GM18951 (cell line): ENCODE data around the gene SUMO1.
"Not testable (repeated sequence)": the region's sequence is repeated elsewhere in the genome, so short reads cannot be mapped to it uniquely, and the experiment has no call there.

Experiments
- POLR2A ChIP-seq: IDR thresholded peaks from 4 replicates; pipeline ENCODE4 v1.6.1; 2011; ENCODE audit warnings: mild to moderate bottlenecking; ENCODE audit not compliant: insufficient read length, insufficient read depth; ENCODE audit errors: extremely low read depth
- in situ Hi-C: fragments of 300-500 bp; cut with MboI; formaldehyde crosslinking; loops from one replicate; pipeline ENCODE4 v1.12.0; 2022; ENCODE audit warnings: low sequenced_read_pairs, mixed read lengths, inconsistent platforms; ENCODE audit not compliant: unreplicated experiment

Gene SUMO1

GRCh38 chr2:202238234-202239197 is at the start of gene SUMO1:
Gene SUMO1, minus strand, starts transcription at chr2:202238597. Its CDS starts 146 bp downstream, at chr2:202238451.
- in situ Hi-C loops: no loop called here
- TF ChIP-seq POLR2A: peak; percentile 75

GRCh38 chr2:202286595-202286994 is 48.2 kb upstream of the SUMO1 start:
- no peak for TF ChIP-seq POLR2A
- in situ Hi-C loops: no loop called here

DNA sequence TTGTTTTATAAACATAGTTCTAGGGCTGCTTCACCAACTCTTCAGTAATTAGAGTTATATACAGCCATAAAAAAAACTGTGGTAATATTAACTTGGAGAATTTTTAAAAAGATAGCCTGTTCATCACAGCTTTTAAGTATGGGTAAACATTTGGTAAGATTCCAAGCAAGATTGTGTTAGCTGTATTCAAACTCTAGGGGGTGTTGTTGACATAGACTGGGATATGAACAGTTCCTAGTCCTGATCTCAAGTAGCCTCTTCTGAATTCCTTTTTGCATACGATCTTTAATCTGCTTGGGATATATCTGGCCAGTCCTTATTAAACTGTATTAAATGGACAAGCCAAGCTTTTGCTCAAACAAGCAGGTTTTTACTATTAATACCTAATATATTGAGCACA is 40.5 kb upstream of the SUMO1 start:
- TF ChIP-seq POLR2A: no peak
- in situ Hi-C loops: no loop called here

DNA sequence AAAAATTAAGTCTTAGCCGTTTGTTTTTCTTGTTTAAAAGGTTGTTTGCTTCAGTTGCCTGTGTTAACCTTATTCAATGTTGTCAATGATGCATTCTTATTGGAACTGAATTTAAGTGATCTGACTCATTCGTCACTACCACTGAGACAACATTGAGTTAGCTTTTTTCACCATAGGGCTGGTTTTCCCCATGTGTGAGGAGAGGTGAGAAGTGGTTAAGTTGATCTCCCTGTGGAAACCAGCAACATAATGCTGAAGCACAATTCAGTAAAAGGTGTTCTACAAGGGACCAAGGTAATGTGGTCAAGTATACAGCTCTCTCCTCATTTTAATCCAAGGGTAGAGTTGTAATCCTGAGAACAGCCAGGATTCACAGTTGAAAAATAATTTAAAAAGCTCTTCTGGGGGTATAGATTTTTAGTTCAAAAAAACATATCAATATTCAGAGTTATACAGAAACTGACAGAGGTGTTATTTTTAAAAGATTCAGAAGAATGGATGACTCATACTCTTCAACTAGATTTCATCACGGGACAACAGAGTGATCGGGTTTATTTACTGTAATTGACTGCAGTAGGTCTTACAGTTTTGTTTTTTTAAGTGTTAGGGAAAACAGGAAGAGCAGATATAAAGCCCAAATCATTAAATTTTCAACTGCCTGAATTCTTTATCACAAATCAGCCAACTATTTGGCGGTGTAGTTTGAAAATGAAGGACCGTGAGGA is 39.8 kb upstream of the SUMO1 start:
- no peak for TF ChIP-seq POLR2A
- in situ Hi-C loops: no loop called here

- in situ Hi-C loops: not testable (repeated sequence)
Measured at GRCh38 chr2:202276078-202276720, 37.8 kb upstream of the SUMO1 start.

GRCh38 chr2:202270487-202270886 is 32.1 kb upstream of the SUMO1 start:
- TF ChIP-seq POLR2A: no peak
- in situ Hi-C loops: no loop called here

DNA sequence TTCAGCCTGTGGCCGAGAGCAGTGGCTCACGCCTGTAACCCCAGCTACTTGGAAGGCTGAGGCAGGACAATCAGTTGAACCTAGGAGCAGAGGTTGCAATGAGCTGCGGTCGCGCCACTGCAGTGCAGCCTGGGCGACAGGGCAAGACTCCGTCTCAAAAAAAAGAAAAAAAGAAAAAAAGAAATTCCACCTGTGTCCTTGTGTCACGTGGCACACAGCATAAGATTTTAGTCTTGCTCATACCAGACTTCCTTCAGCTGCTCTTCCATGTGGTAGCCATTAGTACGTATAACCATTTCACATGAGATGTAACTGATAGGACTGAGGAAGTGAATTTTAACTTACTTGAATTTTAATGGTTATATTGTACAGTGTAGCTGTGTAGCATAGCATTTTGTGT is 31.2 kb upstream of the SUMO1 start:
- in situ Hi-C loops: no loop called here
- TF ChIP-seq POLR2A: no peak

DNA sequence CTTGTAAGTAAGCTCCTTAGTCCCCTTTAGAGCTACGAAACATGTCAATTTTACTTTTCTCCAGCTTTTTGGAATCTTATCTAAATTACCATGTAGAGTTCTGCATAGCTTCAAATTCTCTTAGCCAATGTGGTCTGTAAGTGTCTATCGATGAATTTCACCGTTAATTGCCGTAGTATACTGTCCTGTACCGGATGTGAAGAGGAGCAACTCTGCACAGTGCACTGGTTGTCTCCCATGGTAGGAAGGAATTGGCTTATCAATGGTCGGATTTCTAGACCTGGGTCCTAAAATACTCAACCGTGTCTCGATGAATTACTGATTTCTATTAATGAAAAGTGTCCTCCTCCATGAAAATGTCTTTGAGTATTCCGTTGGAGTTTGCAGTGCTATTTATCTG is 29.1 kb upstream of the SUMO1 start:
- in situ Hi-C loops: no loop called here
- no peak for TF ChIP-seq POLR2A

GRCh38 chr2:202265467-202266277 is 27.3 kb upstream of the SUMO1 start, which contains the start of gene NOP58:
Gene NOP58, plus strand, starts transcription at chr2:202265763. Its CDS starts 179 bp downstream, at chr2:202265942.
- peak; percentile 96 for TF ChIP-seq POLR2A
- in situ Hi-C loops: no loop called here

DNA sequence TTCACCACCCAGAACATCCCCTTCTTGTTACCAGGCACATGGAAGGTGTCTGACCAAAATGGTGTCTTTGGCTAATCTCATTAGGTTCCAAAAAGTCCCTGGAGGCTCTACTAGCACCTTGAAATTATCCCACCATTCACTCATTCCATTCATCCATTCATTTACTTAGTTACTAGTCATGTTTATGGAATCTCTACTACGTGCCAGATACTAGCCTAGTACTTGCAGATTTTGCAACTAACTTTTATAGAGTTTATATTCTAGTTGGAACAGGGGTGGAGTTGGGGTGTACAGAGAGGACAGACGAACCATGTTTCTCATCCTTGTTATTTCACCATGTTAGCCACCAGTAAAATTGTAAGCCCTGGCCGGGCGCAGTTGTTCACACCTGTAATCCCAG is 23.1 kb upstream of the SUMO1 start:
- in situ Hi-C loops: no loop called here
- no peak for TF ChIP-seq POLR2A

GRCh38 chr2:202251494-202251893 is 13.1 kb upstream of the SUMO1 start:
- no peak for TF ChIP-seq POLR2A
- in situ Hi-C loops: no loop called here

- in situ Hi-C loops: no loop called here
- TF ChIP-seq POLR2A: no peak
Measured at GRCh38 chr2:202249521-202250253, 11.3 kb upstream of the SUMO1 start.

DNA sequence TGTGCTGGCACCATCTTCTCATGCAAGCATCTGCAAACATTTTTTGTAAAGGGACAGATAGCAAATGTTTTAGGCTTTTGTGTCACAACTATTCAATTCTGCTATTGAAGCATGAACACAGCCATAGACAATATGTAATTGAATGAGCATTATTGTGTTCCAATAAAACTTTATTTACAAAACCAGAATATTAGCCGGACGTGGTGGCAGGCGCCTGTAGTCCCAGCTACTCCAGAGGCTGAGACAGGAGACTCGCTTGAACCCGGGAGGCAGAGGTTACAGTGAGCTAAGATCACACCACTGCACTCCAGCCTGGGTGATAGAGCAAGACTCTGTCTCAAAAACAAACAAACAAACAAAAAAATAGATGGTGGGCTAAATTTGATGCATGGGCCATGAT is 9.3 kb upstream of the SUMO1 start:
- in situ Hi-C loops: not testable (repeated sequence)
